Loucy (cell line): ENCODE measurements around the gene GDA.

Experiments
- H2AFZ ChIP-seq: fragments of 200-600 bp; sonication (generic); 2 replicates; pipeline ENCODE4 v1.6.0; 2016; ENCODE audit warnings: antibody characterized with exemption, mild to moderate bottlenecking, low read length, moderate library complexity
- H3F3A ChIP-seq: fragments of 200-600 bp; 2 replicates; pipeline ENCODE4 v1.6.0; 2016; ENCODE audit warnings: antibody characterized with exemption, low read depth, mild to moderate bottlenecking
- H3K27me3 ChIP-seq: fragments of 200-600 bp; sonication (generic); 2 replicates; pipeline ENCODE4 v1.6.1; 2014; ENCODE audit warnings: low read length, mild to moderate bottlenecking; ENCODE audit not compliant: insufficient read depth, poor library complexity, severe bottlenecking
- H3K36me3 ChIP-seq: fragments of 200-600 bp; sonication (generic); 2 replicates; pipeline ENCODE4 v1.6.1; 2016; ENCODE audit warnings: low read length; ENCODE audit not compliant: insufficient read depth
- H3K4me1 ChIP-seq: fragments of 200-600 bp; sonication (generic); 2 replicates; pipeline ENCODE4 v1.5.1; 2014; ENCODE audit warnings: low read length, mild to moderate bottlenecking; ENCODE audit not compliant: insufficient read depth, poor library complexity, severe bottlenecking
- H3K4me2 ChIP-seq: fragments of 200-600 bp; sonication (generic); 2 replicates; pipeline ENCODE4 v1.6.0; 2014; ENCODE audit warnings: antibody characterized with exemption, low read length, low read depth, mild to moderate bottlenecking; ENCODE audit not compliant: poor library complexity, severe bottlenecking
- H3K4me3 ChIP-seq: fragments of 200-600 bp; sonication (generic); 2 replicates; pipeline ENCODE4 v1.5.1; 2014; ENCODE audit warnings: low read length, mild to moderate bottlenecking, mixed read lengths; ENCODE audit not compliant: poor library complexity, severe bottlenecking
- H3K79me2 ChIP-seq: fragments of 200-600 bp; sonication (generic); 2 replicates; pipeline ENCODE4 v1.6.1; 2014; ENCODE audit warnings: low read length; ENCODE audit not compliant: insufficient read depth
- H3K9ac ChIP-seq: fragments of 200-600 bp; sonication (generic); 2 replicates; pipeline ENCODE4 v1.6.0; 2014; ENCODE audit warnings: mild to moderate bottlenecking, low read depth, low read length, moderate library complexity; ENCODE audit not compliant: poor library complexity, severe bottlenecking
- H3K9me2 ChIP-seq: fragments of 200-600 bp; sonication (generic); replicated peaks from 2 replicates; pipeline ENCODE4 v1.6.1; 2016; ENCODE audit warnings: low read depth, low read length, mixed read lengths
- H3K9me3 ChIP-seq: fragments of 200-600 bp; sonication (generic); 2 replicates; pipeline ENCODE4 v1.6.1; 2014; ENCODE audit warnings: mild to moderate bottlenecking, antibody characterized with exemption, low read length, low read depth; ENCODE audit not compliant: insufficient read depth
- H4K20me1 ChIP-seq: fragments of 200-600 bp; sonication (generic); 2 replicates; pipeline ENCODE4 v1.6.0; 2014; ENCODE audit warnings: antibody characterized with exemption, low read length, mild to moderate bottlenecking; ENCODE audit not compliant: insufficient read depth, poor library complexity, severe bottlenecking
- EZH2phosphoT487 ChIP-seq: fragments of 200-600 bp; IDR thresholded peaks from 2 replicates; pipeline ENCODE4 v1.6.1; 2018; ENCODE audit warnings: antibody characterized with exemption, mild to moderate bottlenecking, moderate library complexity, borderline replicate concordance
- TF ChIP-seq, protein P1 (sequence below): fragments of 200-600 bp; sonication (generic); conservative IDR thresholded peaks from 2 replicates; pipeline ENCODE4 v1.5.1; 2014; ENCODE audit warnings: mild to moderate bottlenecking, antibody characterized with exemption, low read length

The GDA gene

DNA sequence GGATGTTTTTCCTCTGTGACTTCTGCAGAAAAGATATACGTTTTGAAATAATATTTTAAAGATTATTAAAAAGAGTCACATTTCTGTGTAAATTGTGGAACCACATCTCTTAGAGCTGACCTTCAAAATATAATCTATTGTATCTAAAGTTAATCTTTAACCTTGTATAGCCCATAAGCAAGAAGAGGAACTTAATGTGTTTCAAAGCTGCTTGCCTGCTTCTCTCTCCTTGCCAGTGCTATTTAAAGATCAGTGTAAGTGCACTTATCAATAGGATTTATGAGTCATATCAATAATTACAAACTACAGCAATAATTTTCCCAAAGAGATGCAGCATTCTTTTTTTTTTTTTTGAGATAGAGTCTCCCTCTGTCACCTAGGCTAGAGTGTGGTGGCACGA, 29.4 kb upstream of the GDA start:
- Histone ChIP-seq H3K9ac (no peak overlapping the region), H3K4me3 (no peak overlapping the region), H3F3A (no peaks in the 10 kb centered on the region), H3K9me2 (no peaks in the 10 kb centered on the region), H2AFZ (no peak overlapping the region), H3K27me3 (no peaks in the 10 kb centered on the region), H3K36me3 (no peaks in the 10 kb centered on the region), H3K9me3 (no peaks in the 10 kb centered on the region), H3K4me1 (no peaks in the 10 kb centered on the region), H3K79me2 (no peaks in the 10 kb centered on the region), H3K4me2 (no peak overlapping the region), H4K20me1 (no peaks in the 10 kb centered on the region)
- no peak for TF ChIP-seq EZH2phosphoT487
- TF ChIP-seq, protein P1, sequence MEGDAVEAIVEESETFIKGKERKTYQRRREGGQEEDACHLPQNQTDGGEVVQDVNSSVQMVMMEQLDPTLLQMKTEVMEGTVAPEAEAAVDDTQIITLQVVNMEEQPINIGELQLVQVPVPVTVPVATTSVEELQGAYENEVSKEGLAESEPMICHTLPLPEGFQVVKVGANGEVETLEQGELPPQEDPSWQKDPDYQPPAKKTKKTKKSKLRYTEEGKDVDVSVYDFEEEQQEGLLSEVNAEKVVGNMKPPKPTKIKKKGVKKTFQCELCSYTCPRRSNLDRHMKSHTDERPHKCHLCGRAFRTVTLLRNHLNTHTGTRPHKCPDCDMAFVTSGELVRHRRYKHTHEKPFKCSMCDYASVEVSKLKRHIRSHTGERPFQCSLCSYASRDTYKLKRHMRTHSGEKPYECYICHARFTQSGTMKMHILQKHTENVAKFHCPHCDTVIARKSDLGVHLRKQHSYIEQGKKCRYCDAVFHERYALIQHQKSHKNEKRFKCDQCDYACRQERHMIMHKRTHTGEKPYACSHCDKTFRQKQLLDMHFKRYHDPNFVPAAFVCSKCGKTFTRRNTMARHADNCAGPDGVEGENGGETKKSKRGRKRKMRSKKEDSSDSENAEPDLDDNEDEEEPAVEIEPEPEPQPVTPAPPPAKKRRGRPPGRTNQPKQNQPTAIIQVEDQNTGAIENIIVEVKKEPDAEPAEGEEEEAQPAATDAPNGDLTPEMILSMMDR: no peak

DNA sequence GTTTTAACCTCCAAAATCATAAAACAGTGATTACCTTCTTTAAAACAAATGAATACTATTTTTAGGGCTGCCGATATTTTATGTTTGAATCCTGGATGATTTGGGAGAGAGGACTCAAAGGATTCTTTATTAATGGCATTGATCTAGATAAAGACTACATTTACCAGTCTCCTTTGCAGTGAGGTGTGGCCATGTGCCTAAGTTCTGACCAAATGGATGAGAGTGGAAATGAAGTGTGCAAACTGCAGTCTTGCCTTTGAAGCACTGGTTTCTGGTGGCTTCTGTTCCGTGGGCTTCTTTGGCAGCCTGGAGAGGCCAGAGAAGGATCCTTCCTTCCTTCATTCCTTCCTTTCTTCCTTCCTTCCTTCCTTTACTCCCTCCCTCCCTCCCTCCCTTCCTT, 24.3 kb upstream of the GDA start:
- Histone ChIP-seq H3K9me3 (no peaks in the 10 kb centered on the region), H3K9ac (no peak overlapping the region), H3K36me3 (no peaks in the 10 kb centered on the region), H4K20me1 (no peaks in the 10 kb centered on the region), H3K79me2 (no peaks in the 10 kb centered on the region), H3K27me3 (no peaks in the 10 kb centered on the region), H3F3A (no peaks in the 10 kb centered on the region), H3K4me1 (no peaks in the 10 kb centered on the region), H3K4me2 (no peak overlapping the region), H3K9me2 (no peaks in the 10 kb centered on the region), H3K4me3 (no peak overlapping the region), H2AFZ (no peak overlapping the region)
- TF ChIP-seq EZH2phosphoT487: no peak
- TF ChIP-seq, protein P1: no peak

DNA sequence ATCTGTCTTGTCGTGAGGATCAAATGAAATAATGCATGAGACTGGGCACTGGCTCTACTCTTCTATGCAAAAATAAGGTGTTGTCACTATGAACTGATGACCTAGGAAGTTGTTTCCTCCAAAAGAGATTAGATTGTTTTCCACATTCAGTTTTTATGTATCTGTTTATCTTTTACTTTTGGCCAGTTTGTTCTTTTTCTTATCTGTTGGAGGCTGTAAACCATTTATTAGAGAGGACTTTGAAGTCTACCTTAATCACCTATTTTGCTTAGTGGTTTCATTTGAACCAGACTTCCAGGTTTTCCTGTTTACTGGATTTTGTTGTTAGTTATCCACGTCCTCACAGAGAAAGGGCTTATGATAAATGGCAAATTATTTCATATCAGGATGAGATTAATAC, 21.5 kb upstream of the GDA start:
- Histone ChIP-seq H3K9me2 (no peaks in the 10 kb centered on the region), H3K4me3 (no peak overlapping the region), H3F3A (no peaks in the 10 kb centered on the region), H3K79me2 (no peaks in the 10 kb centered on the region), H3K4me1 (no peaks in the 10 kb centered on the region), H4K20me1 (no peaks in the 10 kb centered on the region), H3K9ac (no peak overlapping the region), H3K9me3 (no peaks in the 10 kb centered on the region), H3K27me3 (no peaks in the 10 kb centered on the region), H2AFZ (no peak overlapping the region), H3K4me2 (no peak overlapping the region), H3K36me3 (no peaks in the 10 kb centered on the region)
- TF ChIP-seq, protein P1: no peak
- TF ChIP-seq EZH2phosphoT487: no peak
